GM19099 (cell line): ENCODE measurements around the gene TATDN2.

ENCODE experiments used
- POLR2A ChIP-seq: IDR thresholded peaks from 3 replicates; pipeline ENCODE4 v1.6.1; 2011; ENCODE audit warnings: low read depth; ENCODE audit not compliant: insufficient read length; ENCODE audit errors: extremely low read depth

TATDN2 gene

DNA sequence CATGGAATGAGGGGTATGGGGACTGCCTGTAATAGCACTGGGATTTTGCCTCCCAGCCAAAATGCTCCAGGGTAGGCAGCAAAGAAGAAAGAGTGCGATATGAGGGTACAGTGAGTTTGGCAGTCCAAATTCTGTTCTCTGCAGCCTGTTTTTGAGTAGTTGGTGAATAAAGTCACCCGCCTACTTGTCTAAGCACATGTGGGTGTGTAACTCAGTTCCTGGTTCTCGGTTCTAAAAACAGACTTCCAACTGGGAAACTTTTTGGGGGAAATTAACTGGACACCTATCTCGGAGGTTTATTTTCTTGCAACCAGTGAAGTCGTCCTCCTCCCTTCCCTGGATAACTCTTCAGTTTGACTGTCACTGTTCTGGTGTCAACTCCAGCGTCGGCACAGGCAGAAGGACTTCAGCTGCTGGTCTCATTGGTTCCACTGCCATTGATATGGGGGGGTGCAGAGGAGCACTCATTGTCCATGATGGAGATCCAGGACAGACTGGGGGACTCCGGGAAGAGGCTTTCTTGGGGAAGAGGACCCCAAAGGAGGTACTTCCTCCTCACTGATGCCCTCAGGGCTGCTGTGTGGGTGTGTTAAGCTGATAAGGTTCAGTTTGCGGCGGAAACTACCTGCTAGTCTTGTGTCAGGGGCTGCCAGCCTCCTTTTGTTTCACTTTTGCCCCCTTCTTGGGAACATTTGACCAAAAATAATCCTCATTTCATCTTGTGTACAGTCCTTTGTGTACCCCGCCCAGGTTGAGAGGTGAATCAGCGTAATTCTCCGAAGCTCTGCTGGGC lies 31.3 kb downstream of the TATDN2 start:
- TF ChIP-seq POLR2A, result no peak

DNA sequence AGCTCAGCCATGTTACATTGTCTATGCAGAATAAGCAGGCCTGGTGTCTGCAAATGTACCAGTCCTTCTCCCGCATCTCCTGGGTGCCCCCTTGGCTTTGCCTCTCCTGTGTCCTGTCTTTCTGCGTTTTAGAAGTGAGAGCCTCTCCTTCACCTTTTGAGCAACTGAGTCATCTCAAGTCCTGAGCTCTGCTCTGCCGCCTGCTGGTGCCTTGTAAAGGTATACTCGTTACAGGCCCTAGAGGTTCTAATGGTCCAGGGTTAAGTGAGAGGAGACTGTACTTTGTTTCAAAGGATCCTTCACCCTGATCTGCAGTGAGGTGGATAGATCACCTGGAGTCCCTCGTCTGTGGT lies 31.9 kb downstream of the TATDN2 start:
- no peak for TF ChIP-seq POLR2A

GRCh38 chr3:10280571-10280970 lies 32.3 kb downstream of the TATDN2 start:
- TF ChIP-seq POLR2A, result no peak

DNA sequence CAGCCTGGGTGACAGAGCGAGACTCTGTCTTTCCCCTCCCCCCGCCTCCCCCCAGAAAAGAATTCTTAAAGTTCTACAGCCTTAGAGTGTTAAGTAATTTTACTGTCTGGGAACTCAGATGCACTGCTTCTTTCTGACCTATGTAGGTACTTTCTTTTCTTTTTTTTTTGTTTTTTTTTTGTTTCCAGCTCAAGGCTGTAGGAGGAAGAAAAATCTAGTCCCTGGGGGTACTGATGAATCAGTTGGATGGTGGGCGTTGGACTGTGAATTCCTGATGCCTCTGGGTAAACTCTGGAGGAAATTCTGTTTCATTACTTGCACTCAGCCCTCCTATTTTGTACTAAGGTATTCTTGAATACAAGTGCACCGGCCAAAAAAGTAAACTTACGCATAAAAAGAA lies 33.7 kb downstream of the TATDN2 start:
- no peak for TF ChIP-seq POLR2A

DNA sequence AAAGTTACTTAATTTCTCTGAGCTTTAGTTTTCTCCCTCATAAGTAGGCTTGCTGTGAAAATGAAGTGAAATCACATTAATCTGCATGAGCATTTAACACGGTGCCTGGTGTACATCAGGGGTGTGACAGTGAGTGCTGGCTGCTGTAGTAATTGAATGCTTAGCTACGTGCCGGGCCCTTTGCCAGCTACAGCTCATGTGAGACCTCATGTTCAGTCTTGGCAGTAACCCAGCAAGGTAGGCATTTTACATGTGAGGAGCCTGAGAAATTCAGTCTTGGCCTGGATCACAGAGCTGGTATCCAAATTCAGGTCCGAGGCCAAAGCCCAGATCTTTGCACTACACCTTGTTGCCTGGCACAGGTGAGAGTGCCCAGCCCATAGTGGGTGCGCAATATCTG lies 35.4 kb downstream of the TATDN2 start:
- TF ChIP-seq POLR2A, result no peak

DNA sequence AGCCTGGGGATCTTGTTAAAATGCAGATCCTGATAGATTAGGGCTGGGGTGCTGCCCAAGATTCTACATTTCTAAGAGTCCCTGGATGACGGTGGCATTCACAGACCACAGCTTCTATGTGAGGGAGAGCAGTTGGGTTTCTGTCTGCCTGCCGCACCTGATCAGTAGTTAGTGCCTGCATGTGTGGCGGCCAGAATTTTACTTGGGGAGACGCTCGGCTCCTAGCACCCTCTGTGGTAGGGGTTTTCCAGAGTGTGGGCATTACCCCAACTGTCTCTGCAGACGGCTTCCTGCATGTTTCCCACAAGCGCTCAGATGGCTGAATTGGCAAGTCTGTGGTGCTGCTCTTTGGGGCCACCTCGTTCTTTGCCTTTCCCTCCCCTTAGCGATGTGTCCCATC lies 36.2 kb downstream of the TATDN2 start:
- TF ChIP-seq POLR2A, result no peak

- TF ChIP-seq POLR2A, result no peak
These were observed 37.2 kb downstream of the TATDN2 start for GRCh38 chr3:10285272-10286132.

DNA sequence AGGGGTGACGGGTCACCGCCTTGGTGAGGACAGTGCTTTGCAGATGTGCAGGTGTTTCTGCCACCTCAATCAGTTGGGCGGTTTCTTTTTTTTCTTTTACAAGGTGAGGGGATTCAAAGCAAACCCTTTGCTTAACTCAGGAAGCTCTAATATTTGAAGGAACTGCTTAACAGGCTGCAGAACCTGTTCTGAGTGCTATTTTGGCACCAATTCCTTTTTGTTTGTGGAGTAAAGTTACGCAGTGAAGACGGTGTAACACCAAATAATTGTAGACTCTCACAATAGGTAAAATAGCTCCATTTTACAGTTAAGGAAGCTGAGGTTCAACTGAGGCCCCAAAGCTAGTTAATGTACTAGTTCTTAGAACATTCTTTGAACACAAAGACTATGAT lies 37.9 kb downstream of the TATDN2 start:
- no peak for TF ChIP-seq POLR2A

GRCh38 chr3:10286596-10287295 lies 38.5 kb downstream of the TATDN2 start:
- no peak for TF ChIP-seq POLR2A

- no peak for TF ChIP-seq POLR2A
These were observed 39.8 kb downstream of the TATDN2 start for GRCh38 chr3:10287936-10288574.

GRCh38 chr3:10288575-10288960 lies 40.3 kb downstream of the TATDN2 start:
- TF ChIP-seq POLR2A, result no peak

- no peak for TF ChIP-seq POLR2A
These were observed 40.8 kb downstream of the TATDN2 start for GRCh38 chr3:10289077-10289476.

DNA sequence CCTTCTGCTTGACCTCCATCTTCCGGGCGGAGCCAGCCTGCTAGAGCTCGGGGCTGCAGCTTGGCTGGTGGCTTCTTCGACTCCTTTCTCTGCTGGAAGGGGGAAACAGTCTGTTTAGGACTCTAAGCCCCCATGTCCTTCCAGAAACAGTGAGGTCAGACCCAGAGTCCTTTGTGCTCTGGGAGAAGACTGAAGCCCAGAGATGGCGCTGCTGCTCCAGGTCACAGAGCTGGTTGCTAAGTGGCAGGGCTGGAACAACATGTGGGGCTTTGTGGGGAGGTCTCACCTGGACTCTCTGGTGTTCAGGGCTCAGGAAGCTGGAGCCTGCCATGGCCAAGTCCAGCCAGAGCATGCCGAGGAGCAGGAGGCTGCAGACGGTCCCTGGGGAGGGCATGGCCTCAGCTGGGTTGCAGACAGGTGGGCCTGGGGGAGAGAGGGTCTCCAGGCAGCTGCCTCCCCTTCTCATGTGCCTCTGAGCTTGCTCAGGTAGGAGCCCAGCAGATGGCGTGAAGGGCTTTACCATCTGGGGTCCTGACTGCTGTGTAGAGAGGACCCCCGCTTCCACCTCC lies 41.6 kb downstream of the TATDN2 start:
- no peak for TF ChIP-seq POLR2A

DNA sequence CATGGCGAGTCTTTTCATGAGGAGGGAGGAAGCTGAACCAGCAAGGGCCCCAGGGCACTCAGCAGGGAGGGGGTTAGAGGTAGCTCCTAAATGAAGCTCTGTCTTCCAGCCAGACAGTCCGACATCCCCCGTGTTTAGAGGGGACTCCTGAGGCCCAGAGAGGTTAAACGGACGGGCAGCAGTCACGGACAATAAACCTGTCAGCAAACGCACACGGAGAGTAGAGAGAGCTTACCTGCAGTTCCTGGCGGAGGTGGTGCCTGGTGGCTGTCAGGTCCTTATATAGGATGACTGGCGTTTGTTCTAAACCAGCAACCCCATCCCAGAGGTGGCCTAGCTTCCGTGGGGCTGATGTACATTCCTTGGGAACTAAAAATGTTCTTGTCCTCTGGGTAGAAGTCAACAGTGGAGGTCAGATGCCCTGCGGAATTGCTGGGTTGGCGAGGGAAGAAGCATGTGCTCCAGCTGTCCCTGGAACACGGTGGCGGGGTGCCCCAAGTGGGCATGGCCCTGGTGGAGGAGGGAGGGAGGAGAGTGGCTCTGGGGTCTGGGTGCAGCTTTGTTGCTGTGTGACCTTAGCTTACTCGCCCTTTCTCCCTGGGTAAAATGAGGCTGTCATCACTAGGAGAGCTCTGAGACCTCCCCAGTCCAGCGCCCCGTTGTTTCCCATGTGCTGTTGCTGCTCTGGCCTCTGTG lies 42.4 kb downstream of the TATDN2 start:
- TF ChIP-seq POLR2A, result no peak
